ENCODE data around the gene SPR. TPM values are rescaled to one million over a fixed set of nuclear protein-coding genes. Genes with fewer than 3 reads are reported as not detected.

The SPR gene
- total RNA-seq, 1 experiment from 2014 or later: 18.1 TPM

- CTCF ChIA-PET: interaction anchor here (0.6 to 2.2 kb wide), 3 partner anchors 11 to 367 kb away, joined by 3 to 6 read pairs (median 3); no protein-coding TSS in a partner anchor
- POLR2A ChIA-PET: interaction anchor here (0.6 kb wide), 1 partner anchor 21 kb away, joined by 4 read pairs; no protein-coding TSS in a partner anchor
- Mint-ChIP-seq H3K4me3 (ENCODE audit: unreplicated experiment) (no peak overlapping the region), H3K27ac (ENCODE audit: low read depth, unreplicated experiment) (no peak overlapping the region), H3K4me1 (ENCODE audit: insufficient read depth, unreplicated experiment) (no peaks in the 10 kb centered on the region), H3K9me3 (ENCODE audit: unreplicated experiment) (no peaks in the 10 kb centered on the region), H3K36me3 (ENCODE audit: insufficient read depth, unreplicated experiment) (no peaks in the 10 kb centered on the region), H3K27me3 (ENCODE audit: insufficient read depth, unreplicated experiment) (no peaks in the 10 kb centered on the region)
- no peak for TF ChIP-seq CTCF (IDR thresholded peaks at IDR 0.05; ENCODE audit: unreplicated experiment)
- intact Hi-C loops (cut with micrococcal nuclease): no loop called here
- BruUV-seq (replicated peaks): no TSS peak
- no peak for DNase-seq (ENCODE audit: unreplicated experiment)
Measured at GRCh38 chr2:72843301-72843700, 43.9 kb upstream of the SPR start.

DNA sequence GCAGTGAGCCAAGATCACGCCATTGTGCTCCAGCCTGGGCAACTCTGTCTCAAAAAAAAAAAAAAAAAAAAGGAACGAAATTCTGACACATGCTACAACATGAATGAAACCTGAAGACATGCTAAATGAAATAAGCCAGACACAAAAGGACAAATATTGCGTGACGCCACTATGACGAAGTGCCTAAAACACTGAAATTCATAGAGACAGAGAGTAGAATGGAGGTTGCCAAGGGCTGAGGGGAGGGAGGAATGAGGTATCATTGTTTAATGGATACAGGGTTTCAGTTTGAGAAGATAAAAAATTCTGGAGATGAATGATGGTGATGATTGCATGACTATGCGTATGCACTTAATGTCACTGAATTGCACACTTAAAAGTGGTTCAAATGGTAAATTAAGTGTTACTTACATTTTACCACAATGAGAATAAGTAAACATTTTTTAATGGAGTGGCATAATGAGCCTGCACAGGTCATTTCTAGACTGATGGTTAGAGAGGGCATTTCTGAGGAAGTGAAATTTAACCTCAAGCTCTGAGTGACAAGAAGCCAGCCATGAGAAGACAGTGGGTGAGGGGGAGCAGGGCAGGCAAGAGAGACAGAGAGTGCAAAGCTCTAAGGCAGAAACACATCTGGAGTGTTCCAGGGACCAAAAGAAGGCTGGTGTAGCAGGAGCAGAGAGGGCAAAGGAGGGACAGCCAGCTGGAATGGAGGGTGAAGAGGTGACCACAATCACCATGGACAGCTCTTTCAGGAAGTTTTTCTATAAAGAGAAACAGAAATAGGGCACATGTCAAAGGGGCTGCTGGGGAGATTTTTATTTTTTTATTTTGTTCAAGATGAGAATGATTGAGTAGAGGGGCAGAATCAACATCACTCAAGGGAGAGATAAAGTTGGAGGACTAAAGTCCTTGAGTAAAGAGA lies 40.8 kb upstream of the SPR start:
- Mint-ChIP-seq H3K27me3 (ENCODE audit: insufficient read depth, unreplicated experiment) (no peaks in the 10 kb centered on the region), H3K4me3 (ENCODE audit: unreplicated experiment) (no peak overlapping the region), H3K27ac (ENCODE audit: low read depth, unreplicated experiment) (no peak overlapping the region), H3K4me1 (ENCODE audit: insufficient read depth, unreplicated experiment) (no peaks in the 10 kb centered on the region), H3K36me3 (ENCODE audit: insufficient read depth, unreplicated experiment) (no peaks in the 10 kb centered on the region), H3K9me3 (ENCODE audit: unreplicated experiment) (no peaks in the 10 kb centered on the region)
- TF ChIP-seq CTCF (IDR thresholded peaks at IDR 0.05; ENCODE audit: unreplicated experiment): no peak
- DNase-seq (ENCODE audit: unreplicated experiment): no peak
- no TSS peak for BruUV-seq (replicated peaks)
- CTCF ChIA-PET: interaction anchor here (1.4 to 1.9 kb wide), 3 partner anchors 13 to 18 kb away, joined by 3 read pairs; no protein-coding TSS in a partner anchor
- POLR2A ChIA-PET: interaction anchor here (0.7 to 1.1 kb wide), 2 partner anchors 8 to 15 kb away, joined by 3 to 4 read pairs; no protein-coding TSS in a partner anchor
- intact Hi-C loops (cut with micrococcal nuclease): no loop called here

GRCh38 chr2:72847534-72848315 lies 39.5 kb upstream of the SPR start:
- no TSS peak for BruUV-seq (replicated peaks)
- DNase-seq (ENCODE audit: unreplicated experiment): no peak
- intact Hi-C loops (cut with micrococcal nuclease): no loop called here
- no peak overlapping the region for H3K4me3 Mint-ChIP-seq (ENCODE audit: unreplicated experiment)
- H3K4me1 Mint-ChIP-seq (ENCODE audit: insufficient read depth, unreplicated experiment): no peaks in the 10 kb centered on the region
- no peaks in the 10 kb centered on the region for H3K27me3 Mint-ChIP-seq (ENCODE audit: insufficient read depth, unreplicated experiment)
- TF ChIP-seq CTCF (IDR thresholded peaks at IDR 0.05; ENCODE audit: unreplicated experiment): no peak
- H3K27ac Mint-ChIP-seq (ENCODE audit: low read depth, unreplicated experiment): no peak overlapping the region
- H3K9me3 Mint-ChIP-seq (ENCODE audit: unreplicated experiment): no peaks in the 10 kb centered on the region
- POLR2A ChIA-PET: interaction anchor here (0.6 to 1.1 kb wide), 4 partner anchors 9 to 1318 kb away, joined by 3 to 4 read pairs (median 3); no protein-coding TSS in a partner anchor
- CTCF ChIA-PET: interaction anchor here (0.6 to 1.9 kb wide), 4 partner anchors 11 to 19 kb away, joined by 3 read pairs; no protein-coding TSS in a partner anchor
- no peaks in the 10 kb centered on the region for H3K36me3 Mint-ChIP-seq (ENCODE audit: insufficient read depth, unreplicated experiment)

All from MCF 10A (cell line).